SK-N-MC (cell line): Measurements from ENCODE around the gene SEC23A.
"Not testable (repeated sequence)": the region's sequence is repeated elsewhere in the genome, so short reads cannot be mapped to it uniquely, and the experiment has no call there.

Experiments used
- DNase-seq: peaks from one replicate; pipeline ENCODE4 v3.0.0-alpha.2; 2011; ENCODE audit warnings: low read depth, low spot score
- H3K27ac ChIP-seq: fragments of 200-600 bp; sonication (generic); 2 replicates; pipeline ENCODE4 v1.5.1; 2016; ENCODE audit warnings: mixed run types
- H3K36me3 ChIP-seq: fragments of 200-600 bp; sonication (generic); 2 replicates; pipeline ENCODE4 v1.6.1; 2017; ENCODE audit warnings: antibody characterized with exemption, low read length, mixed read lengths; ENCODE audit not compliant: insufficient read depth
- H3K4me3 ChIP-seq: fragments of 200-600 bp; sonication (generic); 2 replicates; pipeline ENCODE4 v1.5.1; 2016
- H3K9ac ChIP-seq: fragments of 200-600 bp; sonication (generic); 2 replicates; pipeline ENCODE4 v1.8.0; 2017; ENCODE audit warnings: mixed run types, mixed read lengths; ENCODE audit not compliant: insufficient read length
- H3K9me3 ChIP-seq: fragments of 200-600 bp; sonication (generic); 2 replicates; pipeline ENCODE4 v1.6.1; 2017; ENCODE audit warnings: low read depth, mild to moderate bottlenecking, antibody characterized with exemption, low read length, moderate library complexity, mixed read lengths
- EZH2 ChIP-seq: fragments of 200-600 bp; sonication (generic); IDR thresholded peaks from one replicate; pipeline ENCODE4 v1.6.1; 2017; ENCODE audit warnings: antibody characterized with exemption
- FOXP2 ChIP-seq: optimal IDR thresholded peaks from 2 replicates; pipeline ENCODE3; 2011; ENCODE audit warnings: mild to moderate bottlenecking, moderate library complexity; ENCODE audit not compliant: insufficient read depth; ENCODE audit errors: extremely low read length, control extremely low read depth
- POLR2AphosphoS5 ChIP-seq: IDR thresholded peaks from 2 replicates; pipeline ENCODE4 v1.6.1; 2012; ENCODE audit warnings: mild to moderate bottlenecking, low read depth, low read length, borderline replicate concordance

The SEC23A gene

GRCh38 chr14:39114073-39114838 lies 11.2 kb upstream of the SEC23A start, which contains the start of gene GEMIN2:
GEMIN2 (plus strand) TSS chr14:39114323; CDS start chr14:39114339, 16 bp downstream.
- DNase-seq = peak; percentile 85
- TF ChIP-seq EZH2 = no peak
- TF ChIP-seq POLR2AphosphoS5 = peak; percentile 95
- Histone ChIP-seq H3K27ac (peak within 1 kb of the TSS; percentile 78), H3K9ac (peak within 1 kb of the TSS; percentile 84), H3K9me3 (no peaks in the 10 kb centered on the region), H3K36me3 (peaks cover 18% of the 10 kb centered on the region), H3K4me3 (peak within 1 kb of the TSS; percentile 85)

- peak overlapping the region; percentile 70 for H3K9ac ChIP-seq
- DNase-seq = no peak
- peak overlapping the region; percentile 85 for H3K4me3 ChIP-seq
- TF ChIP-seq EZH2 (no peak), POLR2AphosphoS5 (no peak), FOXP2 (no peak)
- H3K9me3 ChIP-seq = no peaks in the 10 kb centered on the region
- peak overlapping the region; percentile 78 for H3K27ac ChIP-seq
- H3K36me3 ChIP-seq = peaks cover 12% of the 10 kb centered on the region
Measured at GRCh38 chr14:39113685-39114072, 10.6 kb upstream of the SEC23A start.

- no peak for TF ChIP-seq FOXP2
- TF ChIP-seq EZH2 = no peak
- TF ChIP-seq POLR2AphosphoS5 = no peak
- no peak for DNase-seq
- no peaks in the 10 kb centered on the region for H3K36me3 ChIP-seq
- no peak overlapping the region for H3K27ac ChIP-seq
- H3K9ac ChIP-seq = no peak overlapping the region
- no peaks in the 10 kb centered on the region for H3K9me3 ChIP-seq
- no peak overlapping the region for H3K4me3 ChIP-seq
Measured at GRCh38 chr14:39109893-39110715, 7.1 kb upstream of the SEC23A start.

GRCh38 chr14:39108791-39109190 lies 5.8 kb upstream of the SEC23A start:
- Histone ChIP-seq H3K27ac (no peak overlapping the region), H3K4me3 (no peak overlapping the region), H3K36me3 (no peaks in the 10 kb centered on the region), H3K9ac (no peak overlapping the region), H3K9me3 (no peaks in the 10 kb centered on the region)
- DNase-seq = no peak
- TF ChIP-seq FOXP2 = no peak
- no peak for TF ChIP-seq EZH2
- no peak for TF ChIP-seq POLR2AphosphoS5

GRCh38 chr14:39107591-39107996 lies 4.6 kb upstream of the SEC23A start:
- H3K27ac ChIP-seq = no peak overlapping the region
- H3K9ac ChIP-seq = no peak overlapping the region
- H3K9me3 ChIP-seq = no peaks in the 10 kb centered on the region
- no peak for TF ChIP-seq EZH2
- TF ChIP-seq FOXP2 = no peak
- TF ChIP-seq POLR2AphosphoS5 = no peak
- H3K4me3 ChIP-seq = no peak overlapping the region
- DNase-seq = no peak
- no peaks in the 10 kb centered on the region for H3K36me3 ChIP-seq

- H3K36me3 ChIP-seq, H3K9me3 ChIP-seq, H3K27ac ChIP-seq, DNase-seq: not testable (repeated sequence)
- Histone ChIP-seq H3K9ac (peak overlapping the region; percentile 88), H3K4me3 (peak overlapping the region; percentile 90)
Measured at GRCh38 chr14:39104078-39104801, 1.2 kb upstream of the SEC23A start.

GRCh38 chr14:39102265-39102968 lies 618 bp downstream of the SEC23A start:
- Histone ChIP-seq H3K9me3 (no peaks in the 10 kb centered on the region), H3K36me3 (no peaks in the 10 kb centered on the region), H3K27ac (no peak overlapping the region), H3K4me3 (peak overlapping the region; percentile 90), H3K9ac (peak overlapping the region; percentile 88)
- no peak for TF ChIP-seq EZH2
- TF ChIP-seq POLR2AphosphoS5 = no peak
- TF ChIP-seq FOXP2 = no peak
- DNase-seq = no peak

GRCh38 chr14:39099748-39100147 lies 3.3 kb downstream of the SEC23A start:
- no peak for DNase-seq
- TF ChIP-seq EZH2 (no peak), POLR2AphosphoS5 (no peak), FOXP2 (no peak)
- H3K27ac ChIP-seq = no peak overlapping the region
- no peaks in the 10 kb centered on the region for H3K9me3 ChIP-seq
- H3K9ac ChIP-seq = no peak overlapping the region
- peaks cover 7% of the 10 kb centered on the region for H3K36me3 ChIP-seq
- no peak overlapping the region for H3K4me3 ChIP-seq

- H3K4me3 ChIP-seq, DNase-seq, H3K9me3 ChIP-seq: not testable (repeated sequence)
Measured at GRCh38 chr14:39099215-39099614, 3.8 kb downstream of the SEC23A start.

More at GRCh38 chr14:39099215-39099614, 3.8 kb downstream of the SEC23A start:
- H3K9ac ChIP-seq, H3K27ac ChIP-seq: not testable (repeated sequence)
- peaks cover 10% of the 10 kb centered on the region for H3K36me3 ChIP-seq
